Kidney (tissue), 14 donors: Measurements from ENCODE around the gene CTLA4. TPM values are rescaled to one million over a fixed set of nuclear protein-coding genes. Genes with fewer than 3 reads are reported as not detected.

ENCODE experiments used
- DNase-seq, 5 donors: peaks; one replicate each; pipeline ENCODE4 v3.0.0-alpha.2; 2013 to 2020
- FAIRE-seq: peaks from 2 replicates; lab custom pipeline; 2012; peaks lifted over from hg19 to GRCh38; lab: Jason Lieb, UNC
- H3K27ac ChIP-seq, 2 donors: one replicate each; pipeline ENCODE4 v1.7.0; 2013; ENCODE audit warnings: low read depth in 2 of 2, low read length in 2 of 2, inconsistent platforms in 1 of 2
- H3K27me3 ChIP-seq: one replicate; pipeline ENCODE4 v1.7.1; 2013; ENCODE audit warnings: low read length, inconsistent platforms; ENCODE audit not compliant: control insufficient read depth, insufficient read depth
- H3K36me3 ChIP-seq, 3 donors: one replicate each; pipeline versions ENCODE4 v1.7.0 to v1.7.1; 2013; ENCODE audit warnings: low read length in 3 of 3, control low read depth in 1 of 3, inconsistent platforms in 1 of 3; ENCODE audit not compliant: insufficient read depth in 3 of 3, control insufficient read depth in 2 of 3
- H3K4me1 ChIP-seq, 3 donors: one replicate each; pipeline versions ENCODE4 v1.7.0 to v1.7.1; 2013; ENCODE audit warnings: low read length in 3 of 3, inconsistent platforms in 1 of 3, low read depth in 1 of 3; ENCODE audit not compliant: control insufficient read depth in 2 of 3, insufficient read depth in 2 of 3
- H3K4me3 ChIP-seq, 3 donors: one replicate each; pipeline versions ENCODE4 v1.7.0 to v1.8.1; 2013; ENCODE audit warnings: low read length in 3 of 3, control low read depth in 1 of 3, inconsistent platforms in 1 of 3
- H3K9ac ChIP-seq, 3 donors: one replicate each; pipeline versions ENCODE4 v1.7.0 to v1.7.1; 2013; ENCODE audit warnings: low read length in 3 of 3, control low read depth in 1 of 3, inconsistent platforms in 1 of 3
- H3K9me3 ChIP-seq, 3 donors: one replicate each; pipeline versions ENCODE4 v1.7.0 to v1.7.1; 2013; ENCODE audit warnings: low read length in 3 of 3, control low read depth in 1 of 3, inconsistent platforms in 1 of 3; ENCODE audit not compliant: control insufficient read depth in 2 of 3, insufficient read depth in 1 of 3
- CTCF ChIP-seq: IDR thresholded peaks from 3 replicates; pipeline ENCODE4 v1.5.1; 2012; ENCODE audit warnings: mild to moderate bottlenecking, moderate library complexity, borderline replicate concordance; ENCODE audit not compliant: insufficient read depth; ENCODE audit errors: extremely low read depth
- intact Hi-C: fragments of 100-400 bp; cut with DNase I; formaldehyde crosslinking; loops from one replicate; pipeline ENCODE4 v1.11.1; 2022
- polyA plus RNA-seq: library from polyadenylated mRNA; stranded (reverse); fragments of 350-450 nt; fragmentation: Illumina TruSeq; extraction: RNeasy Lipid Tissue Mini Kit (QIAGEN cat#74804); gene quantifications from one replicate; pipeline ENCODE4 v1.2.3, GENCODE V29; 2014; ENCODE audit warnings: low read depth, low replicate concordance; ENCODE audit not compliant: insufficient read depth
- total RNA-seq: library from RNA; stranded (reverse); fragmentation: NEBNext Ultra II Directional; extraction: Animal tissue kit (Norgen Biotek cat#: 25700); gene quantifications from one replicate; pipeline ENCODE4 v1.2.1, GENCODE V29; 2021
- donor health status: control.
- donor health status: control.
- donor health status: control.
- donor health status: control.
- donor health status: control.
- donor health status: DM: yes; HTN: yes; CAD: no.
- donor health status: Normal renal cell carcinoma (clear cell type).

Gene CTLA4
- total and polyA plus RNA-seq, 2 donors from 2014 or later = 0.22 to 2.0 TPM

- peaks cover 0 to 3% (median 0%) of the 10 kb centered on the region in 3 donors for H3K4me1 ChIP-seq
- no peak overlapping the region for H3K27ac ChIP-seq
- no peaks in the 10 kb centered on the region for H3K36me3 ChIP-seq
- no peaks in the 10 kb centered on the region for H3K9me3 ChIP-seq
- no peak for DNase-seq
- intact Hi-C loops = no loop called here
- H3K4me3 ChIP-seq = no peak overlapping the region
- no peaks in the 10 kb centered on the region for H3K27me3 ChIP-seq
- H3K9ac ChIP-seq = no peak overlapping the region
- FAIRE-seq = no peak
- no peak for TF ChIP-seq CTCF
Measured at GRCh38 chr2:203916756-203917155, 49.2 kb downstream of the CTLA4 start.

GRCh38 chr2:203918264-203918663 lies 50.7 kb downstream of the CTLA4 start:
- Histone ChIP-seq H3K9me3 (no peaks in the 10 kb centered on the region), H3K27me3 (no peaks in the 10 kb centered on the region), H3K4me1 (peaks cover 0 to 3% (median 0%) of the 10 kb centered on the region in 3 donors), H3K4me3 (no peak overlapping the region), H3K36me3 (no peaks in the 10 kb centered on the region), H3K27ac (no peak overlapping the region), H3K9ac (no peak overlapping the region)
- FAIRE-seq (no peak), DNase-seq (peak in 3 of 5 donors; percentile 46 to 80 (median 48))
- intact Hi-C loops = no loop called here
- TF ChIP-seq CTCF = no peak

- TF ChIP-seq CTCF = no peak
Measured at GRCh38 chr2:203918839-203919238, 51.3 kb downstream of the CTLA4 start.

More at GRCh38 chr2:203918839-203919238, 51.3 kb downstream of the CTLA4 start:
- DNase-seq (no peak), FAIRE-seq (no peak)
- Histone ChIP-seq H3K9ac (no peak overlapping the region), H3K27ac (no peak overlapping the region), H3K36me3 (no peaks in the 10 kb centered on the region), H3K27me3 (no peaks in the 10 kb centered on the region), H3K4me1 (peaks cover 0 to 3% (median 0%) of the 10 kb centered on the region in 3 donors), H3K4me3 (no peak overlapping the region), H3K9me3 (no peaks in the 10 kb centered on the region)
- intact Hi-C loops = no loop called here

Other genes starting within 250 kb of the CTLA4 start
- 4.7 TPM for gene CD28, start 161.1 kb upstream of the CTLA4 start, total RNA-seq
- gene CD28, start 161.1 kb upstream of the CTLA4 start, polyA plus RNA-seq = 0.37 TPM
- gene ICOS, start 69.0 kb downstream of the CTLA4 start, total RNA-seq = 0.85 TPM
- gene ICOS, start 69.0 kb downstream of the CTLA4 start, polyA plus RNA-seq = not detected